GM21528 (cell line): ENCODE data around the gene CD164L2.

ENCODE experiments used
- ATAC-seq: cut with Tn5 transposase; IDR thresholded peaks from one replicate; pipeline ENCODE4 v1.9.1; 2021; ENCODE audit warnings: mild to moderate bottlenecking, moderate library complexity; ENCODE audit not compliant: unreplicated experiment, low FRiP score

Gene CD164L2

DNA sequence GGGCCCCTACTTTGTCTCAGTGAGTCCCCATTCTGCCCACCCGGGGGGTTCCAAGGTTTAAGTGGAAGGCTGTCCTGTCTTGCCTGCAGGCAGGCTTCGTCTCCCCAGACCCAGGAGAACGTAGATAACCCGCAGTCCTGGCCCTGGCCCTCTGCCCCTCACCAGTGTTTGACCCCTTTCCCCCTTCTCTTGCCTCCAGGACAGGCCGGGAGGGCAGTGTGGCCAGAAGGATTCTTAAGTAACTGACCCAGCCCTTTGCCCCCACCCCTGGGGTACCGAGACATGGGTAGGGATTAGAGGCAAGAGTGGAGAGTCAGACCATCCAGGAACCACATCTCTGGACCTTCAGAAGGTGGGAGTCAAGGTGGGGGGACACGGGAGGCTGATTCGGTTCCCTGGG, 52.3 kb downstream of the CD164L2 start:
- ATAC-seq = no peak
